Measurements from ENCODE around the gene ZFYVE28.

DNA sequence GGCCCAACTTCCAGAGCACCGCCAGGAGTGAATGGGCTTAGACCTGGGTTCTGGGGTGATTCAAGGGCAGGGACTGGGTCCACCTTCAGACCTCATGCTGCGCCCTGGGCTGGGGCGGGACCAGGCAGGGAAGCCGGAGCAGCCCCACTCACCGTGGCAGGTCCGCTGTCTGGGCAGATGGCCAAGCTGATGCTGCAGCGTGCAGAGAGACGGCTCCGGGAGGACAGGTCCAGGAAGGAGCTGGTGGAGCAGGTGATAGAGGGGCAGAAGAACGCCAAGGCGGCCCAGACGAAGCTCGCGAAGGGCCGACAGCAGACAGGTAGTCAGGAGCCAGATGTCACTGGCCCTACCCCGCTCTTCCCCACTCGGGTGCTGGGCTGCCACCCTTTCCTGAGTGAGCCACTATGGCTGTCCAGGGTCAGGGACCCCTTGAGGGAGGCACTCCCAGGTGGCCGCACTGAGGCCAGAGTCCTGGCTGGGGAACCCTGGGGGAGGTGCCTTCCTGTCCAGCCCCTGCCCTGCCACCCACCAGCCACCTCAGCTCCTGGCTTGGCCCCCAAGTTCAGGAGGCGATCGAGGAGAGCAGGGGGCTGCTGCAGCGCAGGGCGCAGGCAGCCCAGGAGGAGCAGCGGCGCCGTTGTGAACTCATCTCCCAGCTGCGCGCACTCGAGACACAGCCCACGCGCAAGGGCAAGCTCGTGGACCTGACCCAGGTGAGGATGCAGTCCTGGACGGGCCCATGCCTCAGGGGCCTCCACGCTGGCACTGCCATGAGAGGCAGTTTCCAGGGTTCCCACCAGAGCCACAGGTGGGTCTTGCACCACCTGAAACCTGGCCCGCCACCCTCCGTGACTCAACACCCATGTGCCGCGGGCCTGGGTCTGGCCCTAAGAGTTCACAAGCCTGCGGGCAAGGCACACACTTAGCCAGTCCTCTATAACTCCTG, 40.4 kb upstream of the ZFYVE28 start:
- TF ChIP-seq, protein P1, sequence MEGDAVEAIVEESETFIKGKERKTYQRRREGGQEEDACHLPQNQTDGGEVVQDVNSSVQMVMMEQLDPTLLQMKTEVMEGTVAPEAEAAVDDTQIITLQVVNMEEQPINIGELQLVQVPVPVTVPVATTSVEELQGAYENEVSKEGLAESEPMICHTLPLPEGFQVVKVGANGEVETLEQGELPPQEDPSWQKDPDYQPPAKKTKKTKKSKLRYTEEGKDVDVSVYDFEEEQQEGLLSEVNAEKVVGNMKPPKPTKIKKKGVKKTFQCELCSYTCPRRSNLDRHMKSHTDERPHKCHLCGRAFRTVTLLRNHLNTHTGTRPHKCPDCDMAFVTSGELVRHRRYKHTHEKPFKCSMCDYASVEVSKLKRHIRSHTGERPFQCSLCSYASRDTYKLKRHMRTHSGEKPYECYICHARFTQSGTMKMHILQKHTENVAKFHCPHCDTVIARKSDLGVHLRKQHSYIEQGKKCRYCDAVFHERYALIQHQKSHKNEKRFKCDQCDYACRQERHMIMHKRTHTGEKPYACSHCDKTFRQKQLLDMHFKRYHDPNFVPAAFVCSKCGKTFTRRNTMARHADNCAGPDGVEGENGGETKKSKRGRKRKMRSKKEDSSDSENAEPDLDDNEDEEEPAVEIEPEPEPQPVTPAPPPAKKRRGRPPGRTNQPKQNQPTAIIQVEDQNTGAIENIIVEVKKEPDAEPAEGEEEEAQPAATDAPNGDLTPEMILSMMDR (IDR thresholded peaks at IDR 0.05; ENCODE audit: low read depth, low read length, poor library complexity, severe bottlenecking) = no peak
- TF ChIP-seq EZH2phosphoT487 (IDR thresholded peaks at IDR 0.05; ENCODE audit: borderline replicate concordance, low read length) = no peak
